Endodermal cell (in vitro differentiated cells): ENCODE data around the gene TBCK. TPM values are rescaled to one million over a fixed set of nuclear protein-coding genes. Genes with fewer than 3 reads are reported as not detected.

Source experiments
- DNase-seq: peaks from one replicate; pipeline ENCODE4 v3.0.0-alpha.2; 2017
- H3K27ac ChIP-seq: 2 replicates; pipeline ENCODE4 v1.5.1; 2013; ENCODE audit warnings: mild to moderate bottlenecking, low read depth, low read length, moderate library complexity
- H3K27me3 ChIP-seq: 2 replicates; pipeline ENCODE4 v1.6.1; 2013; ENCODE audit warnings: mild to moderate bottlenecking, low read length, moderate library complexity; ENCODE audit not compliant: insufficient read depth, control insufficient read depth, poor library complexity, severe bottlenecking
- H3K36me3 ChIP-seq: 2 replicates; pipeline ENCODE4 v1.7.0; 2013; ENCODE audit warnings: mild to moderate bottlenecking, low read length, moderate library complexity; ENCODE audit not compliant: control insufficient read depth, insufficient read depth
- H3K4me1 ChIP-seq: one replicate; pipeline ENCODE4 v1.7.0; 2013; ENCODE audit warnings: low read length; ENCODE audit not compliant: control insufficient read depth, insufficient read depth
- H3K4me3 ChIP-seq: 2 replicates; pipeline ENCODE4 v1.5.1; 2013; ENCODE audit warnings: mild to moderate bottlenecking, low read length, moderate library complexity
- H3K9ac ChIP-seq: 2 replicates; pipeline ENCODE4 v1.6.1; 2013; ENCODE audit warnings: mild to moderate bottlenecking, low read length, moderate library complexity; ENCODE audit not compliant: poor library complexity, severe bottlenecking; ENCODE audit errors: extremely low read depth
- H3K9me3 ChIP-seq: 2 replicates; pipeline ENCODE4 v1.6.1; 2013; ENCODE audit warnings: mild to moderate bottlenecking, low read length, moderate library complexity; ENCODE audit not compliant: control insufficient read depth
- H3K27ac Mint-ChIP-seq: 2 replicates; pipeline ENCODE4 v1.8.0; 2020; ENCODE audit warnings: mixed read lengths
- H3K27me3 Mint-ChIP-seq: 2 replicates; pipeline ENCODE4 v1.8.0; 2021; ENCODE audit warnings: mild to moderate bottlenecking, mixed read lengths; ENCODE audit not compliant: insufficient read depth
- H3K36me3 Mint-ChIP-seq: 2 replicates; pipeline ENCODE4 v1.8.0; 2020; ENCODE audit warnings: low read depth, mixed read lengths
- H3K4me1 Mint-ChIP-seq: 2 replicates; pipeline ENCODE4 v1.8.0; 2020; ENCODE audit warnings: mixed read lengths
- H3K4me3 Mint-ChIP-seq: 2 replicates; pipeline ENCODE4 v1.8.0; 2020; ENCODE audit warnings: mild to moderate bottlenecking, moderate library complexity, mixed read lengths
- H3K9me3 Mint-ChIP-seq: 2 replicates; pipeline ENCODE4 v1.8.0; 2020; ENCODE audit warnings: mild to moderate bottlenecking, mixed read lengths
- CTCF ChIP-seq: fragments of 200-600 bp; sonication (generic); conservative IDR thresholded peaks from 2 replicates; pipeline ENCODE4 v1.5.0; 2021; ENCODE audit warnings: antibody characterized with exemption, mild to moderate bottlenecking
- WGBS, 2 experiments: methylation state at CpG; one replicate each; pipeline versions ENCODE4 v1.1.5 to v1.1.7; 2013; ENCODE audit warnings: missing lambda C conversion rate in 2 of 2, mixed read lengths in 1 of 2; ENCODE audit not compliant: insufficient coverage in 1 of 2, insufficient read length in 1 of 2; 5-methylcytosine and 5-hydroxymethylcytosine counted together
- total RNA-seq, 2 donors: library from RNA; stranded (reverse); fragmentation: NEBNext Ultra II Directional in 1 of 2; extraction: Animal tissue kit (Norgen Biotek cat#: 25700) in 1 of 2; gene quantifications; 2 replicates in 1 of 2; 3 replicates in 1 of 2; pipeline ENCODE4 v1.2.1, GENCODE V29; 2021

The TBCK gene
- total RNA-seq, 2 donors from 2014 or later: 48.3 to 52.9 TPM

GRCh38 chr4:106261980-106262379, 54.0 kb downstream of the TBCK start:
- WGBS, 2 experiments: 80 to 97% methylated on average over 1 to 2 of the region's 2 CpGs
- no peaks in the 10 kb centered on the region for H3K27me3 Mint-ChIP-seq
- Histone ChIP-seq H3K4me3 (no peak overlapping the region), H3K4me1 (no peaks in the 10 kb centered on the region), H3K9ac (no peak overlapping the region), H3K27me3 (no peaks in the 10 kb centered on the region), H3K9me3 (no peaks in the 10 kb centered on the region), H3K36me3 (peaks cover 6% of the 10 kb centered on the region), H3K27ac (no peak overlapping the region)
- H3K36me3 Mint-ChIP-seq: peaks cover 2% of the 10 kb centered on the region
- no peak overlapping the region for H3K27ac Mint-ChIP-seq
- H3K4me3 Mint-ChIP-seq: no peak overlapping the region
- peaks cover 5% of the 10 kb centered on the region for H3K4me1 Mint-ChIP-seq
- no peaks in the 10 kb centered on the region for H3K9me3 Mint-ChIP-seq
- no peak for DNase-seq
- no peak for TF ChIP-seq CTCF

GRCh38 chr4:106258145-106259045, 57.6 kb downstream of the TBCK start:
- no peaks in the 10 kb centered on the region for H3K9me3 Mint-ChIP-seq
- WGBS, 2 experiments: 87 to 100% methylated on average over 2 to 4 of the region's 4 CpGs
- Histone ChIP-seq H3K27me3 (no peaks in the 10 kb centered on the region), H3K27ac (no peak overlapping the region), H3K9me3 (no peaks in the 10 kb centered on the region), H3K4me1 (no peaks in the 10 kb centered on the region), H3K36me3 (peaks cover 6% of the 10 kb centered on the region), H3K9ac (no peak overlapping the region), H3K4me3 (no peak overlapping the region)
- DNase-seq: no peak
- no peak overlapping the region for H3K4me3 Mint-ChIP-seq
- H3K27me3 Mint-ChIP-seq: no peaks in the 10 kb centered on the region
- no peak for TF ChIP-seq CTCF
- peaks cover 5% of the 10 kb centered on the region for H3K36me3 Mint-ChIP-seq
- H3K4me1 Mint-ChIP-seq: no peaks in the 10 kb centered on the region
- peak overlapping the region; percentile 52 for H3K27ac Mint-ChIP-seq

GRCh38 chr4:106256190-106256589, 59.8 kb downstream of the TBCK start:
- Mint-ChIP-seq H3K27me3 (no peaks in the 10 kb centered on the region), H3K36me3 (peaks cover 5% of the 10 kb centered on the region), H3K9me3 (no peaks in the 10 kb centered on the region), H3K4me1 (no peaks in the 10 kb centered on the region), H3K27ac (no peak overlapping the region), H3K4me3 (no peak overlapping the region)
- DNase-seq: no peak
- Histone ChIP-seq H3K36me3 (peaks cover 6% of the 10 kb centered on the region), H3K27me3 (no peaks in the 10 kb centered on the region), H3K9me3 (no peaks in the 10 kb centered on the region), H3K27ac (no peak overlapping the region), H3K9ac (no peak overlapping the region), H3K4me3 (no peak overlapping the region), H3K4me1 (no peaks in the 10 kb centered on the region)
- WGBS, 2 experiments: 92 to 100% methylated on average over 5 to 10 of the region's 10 CpGs
- no peak for TF ChIP-seq CTCF
